PC-3 (cell line): ENCODE data around the gene ZNF814.
"Not testable (repeated sequence)": the region's sequence is repeated elsewhere in the genome, so short reads cannot be mapped to it uniquely, and the experiment has no call there.

Experiments
- EZH2 ChIP-seq: fragments of 300-600 bp; sonication (generic); IDR thresholded peaks from one replicate; pipeline ENCODE4 v1.6.1; 2017; ENCODE audit warnings: antibody characterized with exemption, mild to moderate bottlenecking, low read length; ENCODE audit not compliant: unreplicated experiment
- EZH2phosphoT487 ChIP-seq: fragments of 300-600 bp; sonication (generic); IDR thresholded peaks from 2 replicates; pipeline ENCODE4 v1.6.1; 2018; ENCODE audit warnings: mild to moderate bottlenecking, antibody characterized with exemption, low read length, borderline replicate concordance
- TF ChIP-seq, protein P1 (sequence below): fragments of 300-600 bp; sonication (generic); conservative IDR thresholded peaks from 2 replicates; pipeline ENCODE4 v1.5.1; 2017; ENCODE audit warnings: antibody characterized with exemption, low read depth, mild to moderate bottlenecking, low read length

DNA sequence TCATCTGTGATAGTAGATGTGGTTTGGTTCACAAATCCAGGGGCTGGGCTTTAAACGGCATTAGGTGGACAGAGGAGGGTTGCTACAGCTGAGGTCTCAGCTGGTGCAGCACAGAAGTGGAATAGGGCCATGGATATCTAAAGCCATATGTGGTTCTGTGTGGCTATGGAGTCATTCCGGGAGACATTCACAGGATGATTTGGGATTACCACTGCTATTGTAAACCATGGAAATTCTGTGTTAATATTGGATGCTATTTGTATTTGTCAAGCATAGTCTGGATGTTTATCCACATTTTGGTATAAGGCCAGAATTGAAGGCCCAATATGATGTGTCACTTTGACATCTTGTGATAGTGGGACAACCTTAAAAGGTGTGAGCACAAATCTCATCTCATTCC, 65.7 kb downstream of the ZNF814 start:
- TF ChIP-seq, protein P1, sequence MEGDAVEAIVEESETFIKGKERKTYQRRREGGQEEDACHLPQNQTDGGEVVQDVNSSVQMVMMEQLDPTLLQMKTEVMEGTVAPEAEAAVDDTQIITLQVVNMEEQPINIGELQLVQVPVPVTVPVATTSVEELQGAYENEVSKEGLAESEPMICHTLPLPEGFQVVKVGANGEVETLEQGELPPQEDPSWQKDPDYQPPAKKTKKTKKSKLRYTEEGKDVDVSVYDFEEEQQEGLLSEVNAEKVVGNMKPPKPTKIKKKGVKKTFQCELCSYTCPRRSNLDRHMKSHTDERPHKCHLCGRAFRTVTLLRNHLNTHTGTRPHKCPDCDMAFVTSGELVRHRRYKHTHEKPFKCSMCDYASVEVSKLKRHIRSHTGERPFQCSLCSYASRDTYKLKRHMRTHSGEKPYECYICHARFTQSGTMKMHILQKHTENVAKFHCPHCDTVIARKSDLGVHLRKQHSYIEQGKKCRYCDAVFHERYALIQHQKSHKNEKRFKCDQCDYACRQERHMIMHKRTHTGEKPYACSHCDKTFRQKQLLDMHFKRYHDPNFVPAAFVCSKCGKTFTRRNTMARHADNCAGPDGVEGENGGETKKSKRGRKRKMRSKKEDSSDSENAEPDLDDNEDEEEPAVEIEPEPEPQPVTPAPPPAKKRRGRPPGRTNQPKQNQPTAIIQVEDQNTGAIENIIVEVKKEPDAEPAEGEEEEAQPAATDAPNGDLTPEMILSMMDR: not testable (repeated sequence)
- not testable (repeated sequence) for TF ChIP-seq EZH2phosphoT487, EZH2
